Endodermal cell (in vitro differentiated cells): ENCODE measurements around the gene FBXL16. TPM values are rescaled to one million over a fixed set of nuclear protein-coding genes. Genes with fewer than 3 reads are reported as not detected.
A peak's percentile ranks its signal among the peaks of the same experiment; 100 is the strongest.

ENCODE experiments used
- DNase-seq: peaks from one replicate; pipeline ENCODE4 v3.0.0-alpha.2; 2017
- H3K27ac ChIP-seq: 2 replicates; pipeline ENCODE4 v1.5.1; 2013; ENCODE audit warnings: mild to moderate bottlenecking, low read depth, low read length, moderate library complexity
- H3K27me3 ChIP-seq: 2 replicates; pipeline ENCODE4 v1.6.1; 2013; ENCODE audit warnings: mild to moderate bottlenecking, low read length, moderate library complexity; ENCODE audit not compliant: insufficient read depth, control insufficient read depth, poor library complexity, severe bottlenecking
- H3K36me3 ChIP-seq: 2 replicates; pipeline ENCODE4 v1.7.0; 2013; ENCODE audit warnings: mild to moderate bottlenecking, low read length, moderate library complexity; ENCODE audit not compliant: control insufficient read depth, insufficient read depth
- H3K4me1 ChIP-seq: one replicate; pipeline ENCODE4 v1.7.0; 2013; ENCODE audit warnings: low read length; ENCODE audit not compliant: control insufficient read depth, insufficient read depth
- H3K4me3 ChIP-seq: 2 replicates; pipeline ENCODE4 v1.5.1; 2013; ENCODE audit warnings: mild to moderate bottlenecking, low read length, moderate library complexity
- H3K9ac ChIP-seq: 2 replicates; pipeline ENCODE4 v1.6.1; 2013; ENCODE audit warnings: mild to moderate bottlenecking, low read length, moderate library complexity; ENCODE audit not compliant: poor library complexity, severe bottlenecking; ENCODE audit errors: extremely low read depth
- H3K9me3 ChIP-seq: 2 replicates; pipeline ENCODE4 v1.6.1; 2013; ENCODE audit warnings: mild to moderate bottlenecking, low read length, moderate library complexity; ENCODE audit not compliant: control insufficient read depth
- H3K27ac Mint-ChIP-seq: 2 replicates; pipeline ENCODE4 v1.8.0; 2020; ENCODE audit warnings: mixed read lengths
- H3K27me3 Mint-ChIP-seq: 2 replicates; pipeline ENCODE4 v1.8.0; 2021; ENCODE audit warnings: mild to moderate bottlenecking, mixed read lengths; ENCODE audit not compliant: insufficient read depth
- H3K36me3 Mint-ChIP-seq: 2 replicates; pipeline ENCODE4 v1.8.0; 2020; ENCODE audit warnings: low read depth, mixed read lengths
- H3K4me1 Mint-ChIP-seq: 2 replicates; pipeline ENCODE4 v1.8.0; 2020; ENCODE audit warnings: mixed read lengths
- H3K4me3 Mint-ChIP-seq: 2 replicates; pipeline ENCODE4 v1.8.0; 2020; ENCODE audit warnings: mild to moderate bottlenecking, moderate library complexity, mixed read lengths
- H3K9me3 Mint-ChIP-seq: 2 replicates; pipeline ENCODE4 v1.8.0; 2020; ENCODE audit warnings: mild to moderate bottlenecking, mixed read lengths
- CTCF ChIP-seq: fragments of 200-600 bp; sonication (generic); conservative IDR thresholded peaks from 2 replicates; pipeline ENCODE4 v1.5.0; 2021; ENCODE audit warnings: antibody characterized with exemption, mild to moderate bottlenecking
- WGBS, 2 experiments: methylation state at CpG; one replicate each; pipeline versions ENCODE4 v1.1.5 to v1.1.7; 2013; ENCODE audit warnings: missing lambda C conversion rate in 2 of 2, mixed read lengths in 1 of 2; ENCODE audit not compliant: insufficient coverage in 1 of 2, insufficient read length in 1 of 2; 5-methylcytosine and 5-hydroxymethylcytosine counted together
- total RNA-seq, 2 donors: library from RNA; stranded (reverse); fragmentation: NEBNext Ultra II Directional in 1 of 2; extraction: Animal tissue kit (Norgen Biotek cat#: 25700) in 1 of 2; gene quantifications; 2 replicates in 1 of 2; 3 replicates in 1 of 2; pipeline ENCODE4 v1.2.1, GENCODE V29; 2021

The FBXL16 gene
- total RNA-seq, 2 donors from 2014 or later, result 0.38 to 2.2 TPM

- Histone ChIP-seq H3K4me1 (no peaks in the 10 kb centered on the region), H3K36me3 (no peaks in the 10 kb centered on the region), H3K9me3 (no peaks in the 10 kb centered on the region), H3K4me3 (no peak overlapping the region), H3K27ac (peak overlapping the region; percentile 97), H3K27me3 (peaks cover 76% of the 10 kb centered on the region), H3K9ac (no peak overlapping the region)
- Mint-ChIP-seq H3K4me1 (no peaks in the 10 kb centered on the region), H3K27ac (no peak overlapping the region), H3K27me3 (peaks cover 69% of the 10 kb centered on the region), H3K4me3 (no peak overlapping the region), H3K9me3 (no peaks in the 10 kb centered on the region), H3K36me3 (no peaks in the 10 kb centered on the region)
- 42 to 59% methylated on average over 21 to 30 of the region's 30 CpGs for WGBS, 2 experiments
- peak; percentile 28 for TF ChIP-seq CTCF
- peak; percentile 80 for DNase-seq
These were observed 4.2 kb upstream of the FBXL16 start for GRCh38 chr16:709566-710499.

- peak overlapping the region; percentile 97 for H3K27ac ChIP-seq
- H3K4me1 ChIP-seq, result no peaks in the 10 kb centered on the region
- no peaks in the 10 kb centered on the region for H3K9me3 ChIP-seq
- Mint-ChIP-seq H3K27ac (no peak overlapping the region), H3K4me1 (no peaks in the 10 kb centered on the region), H3K9me3 (no peaks in the 10 kb centered on the region), H3K36me3 (no peaks in the 10 kb centered on the region), H3K4me3 (no peak overlapping the region), H3K27me3 (peaks cover 74% of the 10 kb centered on the region)
- no peak for DNase-seq
- H3K27me3 ChIP-seq, result peaks cover 78% of the 10 kb centered on the region
- no peaks in the 10 kb centered on the region for H3K36me3 ChIP-seq
- H3K9ac ChIP-seq, result no peak overlapping the region
- WGBS, 2 experiments, result 78% methylated on average over 3 of the region's 4 CpGs; no CpG with 5 or more reads in 1 of the 2 experiments
- no peak overlapping the region for H3K4me3 ChIP-seq
- no peak for TF ChIP-seq CTCF
These were observed 3.4 kb upstream of the FBXL16 start for GRCh38 chr16:708959-709358.

DNA sequence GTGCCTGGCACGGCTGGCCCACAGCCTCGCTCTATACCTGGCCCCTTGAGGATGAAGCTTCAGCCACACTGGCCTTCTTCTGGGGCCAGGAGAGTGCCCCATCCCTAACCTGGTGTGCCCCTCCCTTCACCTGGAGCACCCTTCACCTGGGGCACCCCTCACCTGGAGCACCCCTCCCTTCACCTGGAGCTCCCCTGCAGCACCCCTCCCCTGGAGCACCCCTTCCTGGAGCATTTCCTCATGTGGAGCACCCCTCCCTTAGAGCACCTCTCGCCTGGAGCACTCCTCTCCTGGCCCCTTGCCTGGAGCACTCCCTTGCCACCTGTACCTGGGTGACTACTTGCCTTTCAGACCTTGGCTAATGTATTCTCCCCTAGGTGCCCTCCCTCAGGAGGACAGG, 2.4 kb upstream of the FBXL16 start:
- Mint-ChIP-seq H3K36me3 (no peaks in the 10 kb centered on the region), H3K27me3 (peaks cover 79% of the 10 kb centered on the region), H3K27ac (no peak overlapping the region), H3K4me1 (no peaks in the 10 kb centered on the region), H3K4me3 (no peak overlapping the region), H3K9me3 (no peaks in the 10 kb centered on the region)
- DNase-seq, result no peak
- no peaks in the 10 kb centered on the region for H3K4me1 ChIP-seq
- no peak overlapping the region for H3K9ac ChIP-seq
- no peak overlapping the region for H3K27ac ChIP-seq
- 58 to 62% methylated on average over 2 to 3 of the region's 3 CpGs for WGBS, 2 experiments
- TF ChIP-seq CTCF, result no peak
- H3K4me3 ChIP-seq, result no peak overlapping the region
- H3K27me3 ChIP-seq, result peaks cover 83% of the 10 kb centered on the region
- no peaks in the 10 kb centered on the region for H3K9me3 ChIP-seq
- no peaks in the 10 kb centered on the region for H3K36me3 ChIP-seq
